Choroid plexus epithelial cell (primary cell): ENCODE results near the gene CEPT1.

ENCODE experiments used
- DNase-seq: peaks from one replicate; pipeline ENCODE4 v3.0.0-alpha.2; 2010; ENCODE audit warnings: low read depth
- H3K4me3 ChIP-seq: 2 replicates; pipeline ENCODE4 v1.5.1; 2011; ENCODE audit warnings: low read depth, mild to moderate bottlenecking, control low read depth, low read length, moderate library complexity
- CTCF ChIP-seq: conservative IDR thresholded peaks from 2 replicates; pipeline ENCODE4 v1.5.1; 2011; ENCODE audit warnings: low read depth, mild to moderate bottlenecking, control low read depth, inconsistent platforms, low read length, moderate library complexity

The CEPT1 gene

GRCh38 chr1:111221633-111222291 lies 81.7 kb downstream of the CEPT1 start:
- peak; percentile 17 for DNase-seq

GRCh38 chr1:111222308-111223125 lies 82.5 kb downstream of the CEPT1 start:
- H3K4me3 ChIP-seq = no peak overlapping the region
- DNase-seq = peak; percentile 70
- peak; percentile 99 for TF ChIP-seq CTCF

More at GRCh38 chr1:111221633-111222291, 81.7 kb downstream of the CEPT1 start:
- TF ChIP-seq CTCF = no peak
- H3K4me3 ChIP-seq = no peak overlapping the region

GRCh38 chr1:111223126-111223685 lies 83.2 kb downstream of the CEPT1 start:
- DNase-seq = no peak
- no peak for TF ChIP-seq CTCF
- no peak overlapping the region for H3K4me3 ChIP-seq

GRCh38 chr1:111225091-111225490 lies 85.1 kb downstream of the CEPT1 start:
- DNase-seq = no peak
- TF ChIP-seq CTCF = no peak
- H3K4me3 ChIP-seq = no peak overlapping the region

- no peak for TF ChIP-seq CTCF
Observed at GRCh38 chr1:111225717-111226400, 85.8 kb downstream of the CEPT1 start.

GRCh38 chr1:111227434-111227833 lies 87.4 kb downstream of the CEPT1 start, which contains the start of gene CHI3L2:
Gene CHI3L2 (plus strand): TSS chr1:111227713. CDS start chr1:111227730, 17 bp downstream.
- TF ChIP-seq CTCF = no peak
- H3K4me3 ChIP-seq = no peak within 1 kb of the TSS
- peak; percentile 72 for DNase-seq

More at GRCh38 chr1:111225717-111226400, 85.8 kb downstream of the CEPT1 start:
- H3K4me3 ChIP-seq = no peak overlapping the region
- DNase-seq = peak; percentile 86
